Measurements from ENCODE around the gene CDH24.

CDH24 gene

GRCh38 chr14:23013054-23013748 is 44.1 kb downstream of the CDH24 start:
- H3K4me3 ChIP-seq (ENCODE audit: low read depth, low read length) = no peak overlapping the region
- TF ChIP-seq CTCF (IDR thresholded peaks at IDR 0.05; ENCODE audit: low read depth, low read length) = no peak

- H3K4me3 ChIP-seq (ENCODE audit: low read depth, low read length) = peak within 1 kb of the TSS; percentile 58
- TF ChIP-seq CTCF (IDR thresholded peaks at IDR 0.05; ENCODE audit: low read depth, low read length) = no peak
These were observed 47.2 kb downstream of the CDH24 start, which contains the start of gene C14orf93 for GRCh38 chr14:23009939-23010726. Gene C14orf93 (minus strand): TSS chr14:23010143. CDS start chr14:22999023, 11,120 bp downstream.

GRCh38 chr14:23009483-23009938 is 47.8 kb downstream of the CDH24 start:
- no peak for TF ChIP-seq CTCF (IDR thresholded peaks at IDR 0.05; ENCODE audit: low read depth, low read length)
- H3K4me3 ChIP-seq (ENCODE audit: low read depth, low read length) = peak overlapping the region; percentile 58

- H3K4me3 ChIP-seq (ENCODE audit: low read depth, low read length) = no peak overlapping the region
- no peak for TF ChIP-seq CTCF (IDR thresholded peaks at IDR 0.05; ENCODE audit: low read depth, low read length)
These were observed 48.5 kb downstream of the CDH24 start for GRCh38 chr14:23008831-23009230.

GRCh38 chr14:23006544-23007419 is 50.5 kb downstream of the CDH24 start:
- TF ChIP-seq CTCF (IDR thresholded peaks at IDR 0.05; ENCODE audit: low read depth, low read length) = no peak
- peak overlapping the region; percentile 74 for H3K4me3 ChIP-seq (ENCODE audit: low read depth, low read length)

GRCh38 chr14:23006188-23006534 is 51.2 kb downstream of the CDH24 start:
- no peak for TF ChIP-seq CTCF (IDR thresholded peaks at IDR 0.05; ENCODE audit: low read depth, low read length)
- peak overlapping the region; percentile 74 for H3K4me3 ChIP-seq (ENCODE audit: low read depth, low read length)
